Muscle of leg (tissue), 11 donors: ENCODE results near the gene AMPD2. TPM values are rescaled to one million over a fixed set of nuclear protein-coding genes. Genes with fewer than 3 reads are reported as not detected.
"Not testable (repeated sequence)": the region's sequence is repeated elsewhere in the genome, so short reads cannot be mapped to it uniquely, and the experiment has no call there.

Experiments
- DNase-seq: peaks from one replicate; pipeline ENCODE4 v3.0.0; 2013
- H3K27ac ChIP-seq: one replicate; pipeline ENCODE4 v1.5.1; 2013; ENCODE audit warnings: mild to moderate bottlenecking, low read length, control low read depth
- H3K27me3 ChIP-seq: one replicate; pipeline ENCODE4 v1.6.1; 2013; ENCODE audit warnings: low read length; ENCODE audit not compliant: control insufficient read depth, insufficient read depth
- H3K36me3 ChIP-seq: one replicate; pipeline ENCODE4 v1.6.1; 2013; ENCODE audit warnings: low read length; ENCODE audit not compliant: control insufficient read depth, insufficient read depth
- H3K4me1 ChIP-seq: one replicate; pipeline ENCODE4 v1.6.1; 2013; ENCODE audit warnings: low read length; ENCODE audit not compliant: control insufficient read depth, insufficient read depth
- H3K4me3 ChIP-seq: one replicate; pipeline ENCODE4 v1.5.1; 2013; ENCODE audit warnings: low read length, control low read depth
- H3K9me3 ChIP-seq: replicated peaks from 2 replicates; pipeline ENCODE4 v1.6.1; 2013; ENCODE audit warnings: low read depth, low read length; ENCODE audit not compliant: control insufficient read depth
- WGBS: methylation state at CpG from one replicate; pipeline ENCODE4 v1.1.5; 2013; ENCODE audit warnings: missing lambda C conversion rate; ENCODE audit not compliant: insufficient coverage; 5-methylcytosine and 5-hydroxymethylcytosine counted together
- polyA plus RNA-seq, 8 donors: library from polyadenylated mRNA; unstranded; fragments of 120-200 nt; gene quantifications; one replicate each; pipeline versions ENCODE4 v1.2.1 to v1.2.3, GENCODE V29; 2013; ENCODE audit warnings: inconsistent platforms in 1 of 8, low replicate concordance in 1 of 8; ENCODE audit not compliant: insufficient read length in 8 of 8, insufficient read depth in 1 of 8
- total RNA-seq: library from RNA; stranded (reverse); fragments of 120-200 nt; gene quantifications from one replicate; pipeline ENCODE4 v1.2.4, GENCODE V29; 2013

The AMPD2 gene
- total and polyA plus RNA-seq, 9 donors, result 24.6 to 45.0 (median 33.7) TPM

GRCh38 chr1:109673861-109674260 lies 54.2 kb downstream of the AMPD2 start:
- not testable (repeated sequence) for H3K27me3 ChIP-seq, H3K4me1 ChIP-seq, H3K9me3 ChIP-seq, H3K4me3 ChIP-seq, H3K27ac ChIP-seq, DNase-seq
- peaks cover 25% of the 10 kb centered on the region for H3K36me3 ChIP-seq
- 100% methylated on average over 1 of the region's 2 CpGs for WGBS

GRCh38 chr1:109676683-109677381 lies 57.2 kb downstream of the AMPD2 start:
- not testable (repeated sequence) for H3K9me3 ChIP-seq, H3K36me3 ChIP-seq, H3K4me3 ChIP-seq, H3K27me3 ChIP-seq, H3K4me1 ChIP-seq
- 80% methylated on average over 1 of the region's 3 CpGs for WGBS
- DNase-seq, result peak; percentile 18
- H3K27ac ChIP-seq, result peak overlapping the region; percentile 47

GRCh38 chr1:109677459-109677858 lies 57.8 kb downstream of the AMPD2 start:
- no peak overlapping the region for H3K4me3 ChIP-seq
- H3K4me1 ChIP-seq, result no peaks in the 10 kb centered on the region
- no peak for DNase-seq
- WGBS, result no CpG with 5 or more reads among the region's 3 CpGs
- peaks cover 6% of the 10 kb centered on the region for H3K36me3 ChIP-seq
- no peaks in the 10 kb centered on the region for H3K27me3 ChIP-seq
- H3K9me3 ChIP-seq, result no peaks in the 10 kb centered on the region
- H3K27ac ChIP-seq, result no peak overlapping the region

GRCh38 chr1:109678637-109679036 lies 59.0 kb downstream of the AMPD2 start:
- H3K27ac ChIP-seq, H3K4me3 ChIP-seq: not testable (repeated sequence)
- no CpG with 5 or more reads among the region's 2 CpGs for WGBS

More at GRCh38 chr1:109678637-109679036, 59.0 kb downstream of the AMPD2 start:
- not testable (repeated sequence) for H3K27me3 ChIP-seq, H3K36me3 ChIP-seq, DNase-seq, H3K9me3 ChIP-seq, H3K4me1 ChIP-seq

Other genes starting within 250 kb of the AMPD2 start
- gene SORT1, start 221.9 kb upstream of the AMPD2 start, total RNA-seq, result 11.6 TPM
- 10 to 100 TPM; 20.5 to 32.1 (median 25.6) TPM for gene SORT1, start 221.9 kb upstream of the AMPD2 start, polyA plus RNA-seq
- 62.8 TPM for gene PSMA5, start 193.4 kb upstream of the AMPD2 start, total RNA-seq
- gene PSMA5, start 193.4 kb upstream of the AMPD2 start, polyA plus RNA-seq, result 10 to 100 TPM; 66.1 to 95.9 (median 82.5) TPM
- gene SYPL2, start 153.3 kb upstream of the AMPD2 start, total RNA-seq, result 57.3 TPM
- 100 to 1,000 TPM; 104 to 258 (median 199) TPM for gene SYPL2, start 153.3 kb upstream of the AMPD2 start, polyA plus RNA-seq
- 8.5 TPM for gene ATXN7L2, start 135.9 kb upstream of the AMPD2 start, total RNA-seq
- 10 to 100 TPM in 7 of 8 donors, 1 to 10 TPM in 1; 8.6 to 35.9 (median 22.6) TPM for gene ATXN7L2, start 135.9 kb upstream of the AMPD2 start, polyA plus RNA-seq
- 3.9 TPM for gene CYB561D1, start 125.7 kb upstream of the AMPD2 start, total RNA-seq
- gene CYB561D1, start 125.7 kb upstream of the AMPD2 start, polyA plus RNA-seq, result 10 to 100 TPM in 2 of 8 donors, 1 to 10 TPM in 6; 6.4 to 13.8 (median 9.2) TPM
- 12.3 TPM for gene AMIGO1, start 110.1 kb upstream of the AMPD2 start, total RNA-seq
- gene AMIGO1, start 110.1 kb upstream of the AMPD2 start, polyA plus RNA-seq, result 10 to 100 TPM in 6 of 8 donors, 1 to 10 TPM in 2; 8.5 to 13.8 (median 11.3) TPM
- gene GPR61, start 80.0 kb upstream of the AMPD2 start, total RNA-seq, result 1.4 TPM
- gene GPR61, start 80.0 kb upstream of the AMPD2 start, polyA plus RNA-seq, result 1 to 10 TPM; 1.4 to 2.7 (median 1.7) TPM
- gene GNAI3, start 71.2 kb upstream of the AMPD2 start, total RNA-seq, result 7.8 TPM
- 10 to 100 TPM in 1 of 8 donors, 1 to 10 TPM in 7; 6.9 to 10.0 (median 7.3) TPM for gene GNAI3, start 71.2 kb upstream of the AMPD2 start, polyA plus RNA-seq
- 0.13 TPM for gene GNAT2, start 221 bp upstream of the AMPD2 start, total RNA-seq
- not detected for gene GNAT2, start 221 bp upstream of the AMPD2 start, polyA plus RNA-seq
- 10.8 TPM for gene GSTM4, start 36.3 kb downstream of the AMPD2 start, total RNA-seq
- 10 to 100 TPM; 15.1 to 23.9 (median 20.6) TPM for gene GSTM4, start 36.3 kb downstream of the AMPD2 start, polyA plus RNA-seq
- gene GSTM2, start 48.2 kb downstream of the AMPD2 start, total RNA-seq, result 51.4 TPM
- 100 to 1,000 TPM; 124 to 186 (median 146) TPM for gene GSTM2, start 48.2 kb downstream of the AMPD2 start, polyA plus RNA-seq
- 15.3 TPM for gene GSTM1, start 68.0 kb downstream of the AMPD2 start, total RNA-seq
- 10 to 100 TPM in 4 of 8 donors, 1 to 10 TPM in 2, under 1 TPM in 2; 0.50 to 70.2 (median 28.4) TPM for gene GSTM1, start 68.0 kb downstream of the AMPD2 start, polyA plus RNA-seq
- 19.4 TPM for gene GSTM5, start 92.4 kb downstream of the AMPD2 start, total RNA-seq
- gene GSTM5, start 92.4 kb downstream of the AMPD2 start, polyA plus RNA-seq, result 10 to 100 TPM; 10.2 to 48.0 (median 17.8) TPM
- gene GSTM3, start 121.2 kb downstream of the AMPD2 start, total RNA-seq, result 51.3 TPM
- 10 to 100 TPM; 29.2 to 62.0 (median 48.9) TPM for gene GSTM3, start 121.2 kb downstream of the AMPD2 start, polyA plus RNA-seq
- not detected for gene EPS8L3, start 144.1 kb downstream of the AMPD2 start, total RNA-seq
- 1 to 10 TPM in 2 of 8 donors, under 1 TPM in 1, not detected in 5; 0.12 to 7.4 (median 2.4) TPM for gene EPS8L3, start 144.1 kb downstream of the AMPD2 start, polyA plus RNA-seq